Right hindlimb (tissue), 1 donor: ENCODE data around the gene MCF2.
A peak's percentile ranks its signal among the peaks of the same experiment; 100 is the strongest.

Source experiments
- DNase-seq: peaks from one replicate; pipeline ENCODE4 v3.0.0-alpha.2; 2018

The MCF2 gene

GRCh38 chrX:139581068-139581467, 126.9 kb downstream of the MCF2 start:
- DNase-seq: no peak

DNA sequence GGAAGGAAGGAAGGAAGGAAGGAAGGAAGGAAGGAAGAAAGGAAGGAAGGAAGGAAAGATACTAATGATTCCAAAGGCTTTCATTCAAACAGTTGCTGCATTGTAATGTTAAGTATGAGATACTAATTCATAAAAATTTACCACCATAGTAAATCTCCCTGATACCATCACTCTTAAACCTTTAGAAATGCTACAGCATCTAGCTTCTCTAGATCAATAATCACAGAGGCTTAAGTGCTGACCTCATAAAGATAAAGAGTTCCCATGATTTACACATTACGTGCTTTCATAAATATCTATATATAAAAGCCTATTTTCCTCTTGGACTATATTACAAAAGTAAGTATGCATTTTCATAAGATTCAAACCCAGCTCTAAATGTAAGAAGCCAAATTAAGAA, 141.0 kb downstream of the MCF2 start:
- DNase-seq: no peak

DNA sequence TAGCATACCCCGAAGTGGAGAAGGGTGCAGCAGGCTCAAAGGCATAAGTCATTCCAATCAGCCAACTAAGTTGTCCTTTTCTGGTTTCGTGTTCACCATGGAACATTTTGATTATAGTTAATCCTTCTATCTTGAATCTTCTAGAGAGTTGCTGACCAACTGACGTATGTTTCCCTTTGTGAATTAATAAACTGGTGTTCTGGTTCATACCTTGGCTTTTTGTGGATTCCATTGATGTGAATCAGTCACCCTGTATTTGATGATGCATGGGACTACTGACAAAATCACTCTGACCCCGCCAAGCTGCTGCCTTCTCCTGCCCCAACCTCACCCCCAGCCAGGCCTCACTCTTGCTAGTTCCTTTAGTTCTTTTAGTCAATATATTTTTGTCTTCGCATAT, 144.7 kb downstream of the MCF2 start:
- DNase-seq: no peak

DNA sequence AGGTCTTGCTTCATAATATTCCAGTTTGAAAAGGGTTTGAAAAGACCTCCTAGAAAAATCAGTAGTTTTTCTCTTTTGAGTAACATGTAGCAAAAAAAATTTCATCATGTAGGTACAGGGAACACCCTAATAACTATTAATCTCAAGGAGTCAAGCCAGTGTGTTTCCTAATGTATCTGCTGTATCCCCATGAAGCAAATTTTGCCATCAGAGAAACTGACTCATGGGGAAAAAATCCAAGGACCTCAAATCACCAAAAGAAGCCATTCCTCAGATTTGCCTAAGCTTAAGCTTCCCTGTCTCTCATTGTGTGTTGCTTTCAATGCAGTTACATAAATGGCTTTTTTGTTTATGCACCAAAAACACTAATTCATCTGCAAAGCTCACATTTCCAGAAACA, 147.7 kb downstream of the MCF2 start:
- no peak for DNase-seq

DNA sequence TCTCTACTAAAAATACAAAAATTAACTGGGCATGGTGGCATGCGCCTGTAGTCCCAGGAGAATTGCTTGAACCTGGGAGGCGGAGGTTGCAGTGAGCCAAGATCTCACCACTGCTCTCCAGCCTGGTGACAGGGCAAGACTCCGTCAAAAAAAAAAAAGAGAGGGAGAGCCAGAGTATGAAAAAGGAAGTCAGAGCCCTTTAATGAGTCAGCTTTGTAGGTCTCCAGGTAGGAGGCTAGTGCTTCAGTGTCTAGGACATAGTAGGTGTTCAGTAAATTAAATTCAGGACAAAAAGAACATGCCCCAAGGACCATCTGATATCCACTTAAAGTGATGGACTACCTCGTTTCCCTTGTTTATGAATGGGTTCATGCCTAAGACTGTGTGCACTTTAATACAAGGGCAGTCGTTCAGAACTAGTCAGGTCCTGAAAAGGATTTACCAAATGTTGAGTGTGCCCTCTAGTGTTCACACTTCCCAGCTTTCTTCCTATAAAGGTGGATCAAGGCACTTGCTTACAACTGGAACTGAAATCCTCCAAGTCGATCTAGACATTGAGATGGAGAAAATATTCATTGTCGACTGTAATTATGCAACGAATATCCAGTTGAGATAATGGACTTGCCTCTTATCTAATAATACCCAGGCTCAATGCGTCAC, 148.5 kb downstream of the MCF2 start:
- peak; percentile 23 for DNase-seq

- no peak for DNase-seq
These were observed 152.8 kb downstream of the MCF2 start for GRCh38 chrX:139554991-139555675.

GRCh38 chrX:139554376-139554775, 153.6 kb downstream of the MCF2 start:
- DNase-seq: no peak

DNA sequence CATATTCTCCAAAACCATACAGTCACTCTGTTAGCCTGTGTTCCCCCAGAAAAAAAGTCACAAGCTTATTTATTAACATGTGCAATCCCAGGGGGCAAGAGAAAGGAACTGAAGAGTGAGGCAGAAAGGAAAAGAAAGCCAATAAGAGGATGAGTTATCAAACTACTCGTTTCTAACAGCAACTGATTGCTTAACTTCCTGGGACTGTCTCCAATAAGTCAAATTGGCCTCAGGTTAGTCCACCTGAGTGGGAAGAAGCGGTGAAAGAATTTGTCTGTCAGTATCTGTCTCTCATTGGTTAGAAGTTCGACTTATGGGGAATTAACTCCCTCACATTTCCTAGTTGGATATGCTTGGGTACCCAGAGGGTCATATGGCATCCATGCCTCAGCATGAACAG, 163.4 kb downstream of the MCF2 start:
- DNase-seq: no peak

GRCh38 chrX:139543920-139544319, 164.0 kb downstream of the MCF2 start:
- no peak for DNase-seq

- no peak for DNase-seq
These were observed 165.3 kb downstream of the MCF2 start for GRCh38 chrX:139542652-139543051.

GRCh38 chrX:139538907-139539790, 168.8 kb downstream of the MCF2 start:
- DNase-seq: no peak

GRCh38 chrX:139533444-139533843, 174.5 kb downstream of the MCF2 start:
- DNase-seq: no peak

DNA sequence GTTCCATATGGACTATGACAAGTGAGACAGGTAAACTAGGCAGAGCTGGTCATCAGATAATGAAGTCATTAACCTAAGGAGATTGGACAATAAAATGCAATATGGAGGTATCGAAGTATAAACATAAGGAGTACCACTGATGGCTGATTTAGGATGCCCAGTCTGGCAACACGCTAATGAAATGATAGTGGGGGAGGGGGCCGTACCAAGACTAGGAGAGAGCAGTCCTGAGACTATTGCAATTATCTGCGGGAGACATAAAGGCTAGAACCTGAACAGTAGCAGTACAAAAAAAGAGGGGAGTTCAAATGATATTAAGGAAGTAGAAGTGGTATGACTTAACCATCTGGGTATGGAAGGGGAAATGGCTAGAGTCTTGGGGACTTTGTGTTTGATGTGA, 175.1 kb downstream of the MCF2 start:
- no peak for DNase-seq
